GM18508 (cell line): ENCODE results near the gene TRAF1.

Experiments used
- ATAC-seq: cut with Tn5 transposase; IDR thresholded peaks from one replicate; pipeline ENCODE4 v1.9.1; 2021; ENCODE audit warnings: moderate number of reproducible peaks; ENCODE audit not compliant: insufficient read depth, unreplicated experiment

Gene TRAF1

GRCh38 chr9:120912958-120913646 is 13.5 kb downstream of the TRAF1 start:
- ATAC-seq: no peak

GRCh38 chr9:120911295-120911837 is 15.2 kb downstream of the TRAF1 start:
- no peak for ATAC-seq

- ATAC-seq: no peak
Observed at GRCh38 chr9:120910643-120911042, 16.0 kb downstream of the TRAF1 start.

GRCh38 chr9:120909904-120910303 is 16.7 kb downstream of the TRAF1 start:
- no peak for ATAC-seq

GRCh38 chr9:120905315-120906164 is 21.1 kb downstream of the TRAF1 start:
- ATAC-seq: no peak

GRCh38 chr9:120904978-120905301 is 21.7 kb downstream of the TRAF1 start:
- no peak for ATAC-seq

GRCh38 chr9:120904061-120904977 is 22.3 kb downstream of the TRAF1 start:
- ATAC-seq: no peak

- no peak for ATAC-seq
Observed at GRCh38 chr9:120902569-120903535, 23.7 kb downstream of the TRAF1 start.

- no peak for ATAC-seq
Observed at GRCh38 chr9:120901755-120902568, 24.6 kb downstream of the TRAF1 start.

- no peak for ATAC-seq
Observed at GRCh38 chr9:120900824-120901223, 25.8 kb downstream of the TRAF1 start.

- no peak for ATAC-seq
Observed at GRCh38 chr9:120899490-120900068, 27.0 kb downstream of the TRAF1 start.

GRCh38 chr9:120898396-120898795 is 28.2 kb downstream of the TRAF1 start:
- no peak for ATAC-seq

- no peak for ATAC-seq
Observed at GRCh38 chr9:120895951-120896350, 30.6 kb downstream of the TRAF1 start.

GRCh38 chr9:120894321-120895148 is 32.1 kb downstream of the TRAF1 start:
- no peak for ATAC-seq

GRCh38 chr9:120893611-120894307 is 32.8 kb downstream of the TRAF1 start:
- ATAC-seq: no peak

GRCh38 chr9:120892748-120893610 is 33.6 kb downstream of the TRAF1 start:
- ATAC-seq: peak; percentile 40
